VCaP (cell line): ENCODE results near the gene ZNF639.
A peak's percentile ranks its signal among the peaks of the same experiment; 100 is the strongest.

ENCODE experiments used
- H3K27ac ChIP-seq: fragments of 450-650 bp; 2 replicates; pipeline ENCODE4 v1.5.1; 2017
- TF ChIP-seq, protein P1 (sequence below): fragments of 450-650 bp; conservative IDR thresholded peaks from 2 replicates; pipeline ENCODE4 v1.5.1; 2017; ENCODE audit warnings: mild to moderate bottlenecking, moderate library complexity

ZNF639 gene

GRCh38 chr3:179321668-179322285 is 1.1 kb upstream of the ZNF639 start:
- TF ChIP-seq, protein P1, sequence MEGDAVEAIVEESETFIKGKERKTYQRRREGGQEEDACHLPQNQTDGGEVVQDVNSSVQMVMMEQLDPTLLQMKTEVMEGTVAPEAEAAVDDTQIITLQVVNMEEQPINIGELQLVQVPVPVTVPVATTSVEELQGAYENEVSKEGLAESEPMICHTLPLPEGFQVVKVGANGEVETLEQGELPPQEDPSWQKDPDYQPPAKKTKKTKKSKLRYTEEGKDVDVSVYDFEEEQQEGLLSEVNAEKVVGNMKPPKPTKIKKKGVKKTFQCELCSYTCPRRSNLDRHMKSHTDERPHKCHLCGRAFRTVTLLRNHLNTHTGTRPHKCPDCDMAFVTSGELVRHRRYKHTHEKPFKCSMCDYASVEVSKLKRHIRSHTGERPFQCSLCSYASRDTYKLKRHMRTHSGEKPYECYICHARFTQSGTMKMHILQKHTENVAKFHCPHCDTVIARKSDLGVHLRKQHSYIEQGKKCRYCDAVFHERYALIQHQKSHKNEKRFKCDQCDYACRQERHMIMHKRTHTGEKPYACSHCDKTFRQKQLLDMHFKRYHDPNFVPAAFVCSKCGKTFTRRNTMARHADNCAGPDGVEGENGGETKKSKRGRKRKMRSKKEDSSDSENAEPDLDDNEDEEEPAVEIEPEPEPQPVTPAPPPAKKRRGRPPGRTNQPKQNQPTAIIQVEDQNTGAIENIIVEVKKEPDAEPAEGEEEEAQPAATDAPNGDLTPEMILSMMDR = peak; percentile 62
- peak overlapping the region; percentile 91 for H3K27ac ChIP-seq

DNA sequence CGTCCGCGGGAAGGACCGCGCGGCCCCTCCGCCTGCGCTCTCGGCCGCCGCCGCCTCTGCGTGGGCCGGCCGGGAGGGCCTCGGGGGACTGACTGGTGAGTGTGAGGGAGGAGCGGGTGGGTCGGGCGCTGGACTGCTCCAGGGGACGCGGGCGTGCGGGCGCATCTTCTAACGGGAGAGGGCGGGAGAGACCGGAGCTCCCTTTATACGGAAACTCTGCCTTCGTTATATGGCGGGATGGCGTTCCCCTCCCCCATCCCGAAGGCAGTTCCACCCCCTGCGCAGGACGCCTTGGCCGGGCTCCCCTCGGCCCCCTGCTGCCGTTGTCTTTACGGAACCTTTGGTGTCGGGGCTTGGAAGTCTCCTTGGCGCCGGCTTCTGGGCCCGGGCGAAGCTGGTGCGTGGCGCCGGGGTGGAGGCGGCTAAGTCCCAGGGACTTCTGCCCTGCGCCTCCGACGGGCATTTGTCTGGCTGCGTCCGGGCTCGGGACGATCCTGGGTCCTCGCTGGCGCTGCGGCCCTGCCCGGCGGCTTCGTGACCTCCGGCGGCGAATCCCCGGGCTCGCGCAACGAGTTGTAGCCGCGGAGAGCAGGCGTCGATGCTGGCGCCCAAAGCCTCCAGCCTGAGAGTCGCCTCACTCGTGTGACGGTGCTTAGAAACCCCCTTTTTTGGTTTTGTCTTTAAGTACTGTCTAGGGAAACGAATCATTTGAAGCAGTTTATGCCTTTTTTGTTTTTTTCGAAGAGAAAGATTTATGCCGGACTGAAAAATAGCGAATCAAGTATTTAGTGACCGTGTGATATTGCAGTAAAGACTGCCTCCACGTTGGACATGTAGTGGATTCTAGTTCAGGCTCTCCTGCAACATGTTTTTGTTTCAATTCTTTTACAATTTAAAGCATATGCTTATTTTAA is 623 bp downstream of the ZNF639 start:
- TF ChIP-seq, protein P1 = no peak

GRCh38 chr3:179324270-179324754 is 1.5 kb downstream of the ZNF639 start:
- peak overlapping the region; percentile 91 for H3K27ac ChIP-seq
- TF ChIP-seq, protein P1 = no peak

More for the DNA sequence above, 623 bp downstream of the ZNF639 start:
- peak overlapping the region; percentile 91 for H3K27ac ChIP-seq

DNA sequence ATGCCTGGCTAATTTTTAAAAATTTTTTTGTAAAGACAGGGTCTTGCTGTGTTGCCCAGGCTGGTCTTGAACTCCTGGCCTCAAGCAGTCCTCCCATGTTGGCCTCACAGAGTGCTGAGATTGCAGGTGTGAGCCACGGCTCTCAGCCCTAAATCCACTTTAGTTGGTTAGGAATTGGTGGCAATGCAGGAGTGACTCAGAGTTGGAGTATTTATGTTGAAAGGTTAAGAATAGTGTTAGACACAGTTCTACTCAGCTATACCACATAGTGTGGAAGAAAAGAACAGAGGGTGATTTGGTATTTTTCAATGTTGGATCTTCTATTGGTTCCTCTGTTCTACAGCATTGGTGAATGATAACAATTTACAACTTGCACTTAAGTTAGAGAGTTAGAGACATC is 7.6 kb downstream of the ZNF639 start:
- TF ChIP-seq, protein P1 = no peak
- no peak overlapping the region for H3K27ac ChIP-seq

DNA sequence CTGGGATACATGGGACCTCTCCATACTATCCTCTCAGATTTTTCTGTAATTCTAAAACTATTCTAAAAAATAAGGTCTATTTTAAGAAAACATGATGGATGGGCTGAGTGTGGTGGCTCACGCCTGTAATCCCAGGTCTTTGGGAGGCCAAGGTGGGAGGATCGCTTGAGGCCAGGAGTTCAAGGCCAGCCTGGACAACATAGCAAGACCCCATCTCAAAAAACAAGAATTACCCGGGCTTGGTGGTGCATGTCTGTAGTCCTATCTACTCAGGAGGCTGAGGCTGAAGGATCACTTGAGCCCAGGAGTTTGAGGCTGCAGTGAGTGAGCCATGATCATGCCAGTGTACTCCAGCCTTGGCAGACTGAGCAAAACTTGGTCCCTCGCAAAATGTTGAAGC is 9.4 kb downstream of the ZNF639 start:
- TF ChIP-seq, protein P1 = no peak

DNA sequence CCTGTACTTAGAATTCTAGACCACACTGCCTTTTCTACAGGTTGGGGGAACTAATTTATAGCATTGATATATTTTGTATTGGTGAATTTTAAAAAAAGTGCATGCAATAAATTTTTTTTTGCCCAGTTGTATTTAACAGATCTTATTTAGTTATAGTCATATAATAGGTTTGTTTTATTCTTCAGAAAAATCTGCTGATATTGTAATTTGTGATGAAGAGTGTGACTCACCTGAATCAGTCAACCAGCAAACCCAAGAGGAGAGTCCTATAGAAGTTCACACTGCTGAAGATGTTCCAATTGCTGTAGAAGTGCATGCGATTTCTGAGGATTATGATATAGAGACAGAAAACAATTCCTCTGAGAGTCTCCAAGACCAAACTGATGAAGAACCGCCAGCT is 10.3 kb downstream of the ZNF639 start:
- H3K27ac ChIP-seq = no peak overlapping the region
- TF ChIP-seq, protein P1 = no peak

More for the DNA sequence above, 9.4 kb downstream of the ZNF639 start:
- H3K27ac ChIP-seq = no peak overlapping the region

GRCh38 chr3:179336345-179336929 is 13.6 kb downstream of the ZNF639 start:
- H3K27ac ChIP-seq = no peak overlapping the region
- TF ChIP-seq, protein P1 = no peak
